Spleen (tissue), 7 donors: ENCODE results near the gene LMLN.

Experiments used
- CTCF ChIP-seq, 11 experiments: fragments of 200-600 bp in 7 of 11; fragments of 450-650 bp in 4 of 11; sonication (generic) in 4 of 11; IDR thresholded peaks in 8 of 11; conservative IDR thresholded peaks in 3 of 11; 1 replicate in 7 of 11; 2 replicates in 4 of 11; pipeline versions ENCODE4 v1.4.0 to v1.8.0; 2016 to 2021; ENCODE audit warnings: antibody characterized with exemption in 11 of 11, inconsistent platforms in 4 of 11, mild to moderate bottlenecking in 1 of 11
- POLR2A ChIP-seq, 3 donors: fragments of 450-650 bp; IDR thresholded peaks; one replicate each; pipeline ENCODE4 v1.5.1; 2017; ENCODE audit warnings: antibody characterized with exemption in 3 of 3, mild to moderate bottlenecking in 1 of 3
- donor health status: DM: no; HTN: no; CAD: no; lungs with moderate emphysema.
- donor health status: DM: no; HTN: no; CAD: no.
- donor health status: DM: no; HTN: no; CAD: no.

- TF ChIP-seq POLR2A (IDR thresholded peaks at IDR 0.05) (no peak), CTCF (IDR thresholded peaks at IDR 0.05 in 8 of 11, conservative IDR thresholded peaks at IDR 0.05 in 3 of 11) (no peak)
Observed at GRCh38 chr3:197949191-197949777, 10.7 kb upstream of the LMLN start.
